Right lobe of liver (tissue), 6 donors: Measurements from ENCODE around the gene CXCR6. TPM values are rescaled to one million over a fixed set of nuclear protein-coding genes. Genes with fewer than 3 reads are reported as not detected.

ENCODE experiments used
- ATAC-seq, 4 donors: fragments of 200-7000 bp; cut with Tn5 transposase; one replicate each; pipeline ENCODE4 v1.9.1; 2020; ENCODE audit warnings: mild to moderate bottlenecking in 4 of 4, moderate library complexity in 4 of 4
- DNase-seq, 3 donors: peaks; one replicate each; pipeline ENCODE4 v3.0.0-alpha.2; 2020
- H3K27ac ChIP-seq, 3 donors: fragments of 200-600 bp; one replicate each; pipeline ENCODE4 v1.8.0; 2022
- H3K27me3 ChIP-seq, 2 donors: fragments of 200-600 bp; one replicate each; pipeline ENCODE4 v1.8.0; 2022
- H3K36me3 ChIP-seq, 4 donors: fragments of 200-600 bp; sonication (generic) in 1 of 4; one replicate each; pipeline versions ENCODE4 v1.5.1 to v1.8.0; 2017 to 2022; ENCODE audit warnings: control low read depth in 1 of 4
- H3K4me1 ChIP-seq, 4 donors: fragments of 200-600 bp; sonication (generic) in 1 of 4; one replicate each; pipeline versions ENCODE4 v1.5.1 to v1.8.0; 2017 to 2022; ENCODE audit warnings: control low read depth in 1 of 4
- H3K4me3 ChIP-seq, 3 donors: fragments of 200-600 bp; one replicate each; pipeline ENCODE4 v1.8.0; 2022
- H3K9me3 ChIP-seq, 4 donors: fragments of 200-600 bp; sonication (generic) in 1 of 4; one replicate each; pipeline versions ENCODE4 v1.5.1 to v1.8.0; 2017 to 2022; ENCODE audit warnings: control low read depth in 1 of 4
- CTCF ChIP-seq, 4 donors: fragments of 200-600 bp in 3 of 4; fragments of 450-650 bp in 1 of 4; IDR thresholded peaks; one replicate each; pipeline versions ENCODE4 v1.5.1 to v1.8.0; 2016 to 2022; ENCODE audit warnings: antibody characterized with exemption in 4 of 4, mild to moderate bottlenecking in 2 of 4
- POLR2A ChIP-seq: fragments of 450-650 bp; IDR thresholded peaks from one replicate; pipeline ENCODE4 v1.6.1; 2017; ENCODE audit warnings: antibody characterized with exemption, mild to moderate bottlenecking
- WGBS: methylation state at CpG from one replicate; pipeline ENCODE4 v1.1.6; 2018; ENCODE audit warnings: low coverage, low lambda C conversion rate; ENCODE audit not compliant: insufficient coverage; ENCODE audit errors: missing lambda C conversion rate; 5-methylcytosine and 5-hydroxymethylcytosine counted together
- intact Hi-C, 2 donors: fragments of 100-400 bp; cut with DNase I; formaldehyde crosslinking; loops; one replicate each; pipeline versions ENCODE4 v1.11.2 to v1.14.1; 2022
- total RNA-seq, 6 experiments: library from RNA; depleted of rRNA in 2 of 6; stranded (reverse); fragments of >200 nt in 2 of 6; fragmentation: NEBNext Ultra II Directional in 3 of 6; extraction: Animal tissue kit (Norgen Biotek cat#: 25700) in 3 of 6; gene quantifications; one replicate each; pipeline versions ENCODE4 v1.1.0 to v1.2.4, GENCODE V29; 2016 to 2023
- donor health status: DM: no; HTN: yes; CAD: no.
- donor health status: DM: no; HTN: no; CAD: no.
- donor health status: DM: no; HTN: no; CAD: no.
- donor health status: DM: no; HTN: yes; CAD: no.
- donor health status: DM: no; HTN: yes; CAD: no.

Gene CXCR6
- total RNA-seq, 6 experiments from 2014 or later = 0.37 to 1.4 (median 0.76) TPM; not detected in 1

- H3K4me3 ChIP-seq = no peak overlapping the region
- intact Hi-C loops = no loop called here
- no peak for TF ChIP-seq CTCF (IDR thresholded peaks at IDR 0.05)
- no peak for TF ChIP-seq POLR2A
- WGBS = 76% methylated on average over 3 of the region's 3 CpGs
- no peaks in the 10 kb centered on the region for H3K27me3 ChIP-seq
- no peak overlapping the region for H3K27ac ChIP-seq
- DNase-seq (no peak), ATAC-seq (no peak)
- H3K9me3 ChIP-seq = no peaks in the 10 kb centered on the region
- H3K36me3 ChIP-seq = no peaks in the 10 kb centered on the region
- no peaks in the 10 kb centered on the region for H3K4me1 ChIP-seq
Measured at GRCh38 chr3:45904931-45905330, 38.3 kb upstream of the CXCR6 start.

GRCh38 chr3:45905755-45906154, 37.5 kb upstream of the CXCR6 start:
- 100% methylated on average over 1 of the region's 3 CpGs for WGBS
- no peaks in the 10 kb centered on the region for H3K9me3 ChIP-seq
- H3K27ac ChIP-seq = no peak overlapping the region
- H3K36me3 ChIP-seq = no peaks in the 10 kb centered on the region
- H3K4me1 ChIP-seq = no peaks in the 10 kb centered on the region
- intact Hi-C loops = no loop called here
- H3K27me3 ChIP-seq = no peaks in the 10 kb centered on the region
- TF ChIP-seq POLR2A (no peak), CTCF (IDR thresholded peaks at IDR 0.05) (no peak)
- ATAC-seq = no peak
- no peak overlapping the region for H3K4me3 ChIP-seq
- DNase-seq = no peak

- peak in 1 of 4 donors; percentile 29 for TF ChIP-seq CTCF (IDR thresholded peaks at IDR 0.05)
- TF ChIP-seq POLR2A = no peak
- no peaks in the 10 kb centered on the region for H3K27me3 ChIP-seq
- ATAC-seq (no peak), DNase-seq (no peak)
- no peaks in the 10 kb centered on the region for H3K36me3 ChIP-seq
- H3K27ac ChIP-seq = no peak overlapping the region
- H3K4me1 ChIP-seq = no peaks in the 10 kb centered on the region
- no peak overlapping the region for H3K4me3 ChIP-seq
- H3K9me3 ChIP-seq = no peaks in the 10 kb centered on the region
- 42% methylated on average over 3 of the region's 9 CpGs for WGBS
- intact Hi-C loops = no loop called here
Measured at GRCh38 chr3:45906681-45907407, 36.4 kb upstream of the CXCR6 start.

GRCh38 chr3:45907769-45908705, 35.2 kb upstream of the CXCR6 start:
- ATAC-seq (peak in 1 of 4 donors; percentile 13), DNase-seq (no peak)
- Histone ChIP-seq H3K27ac (no peak overlapping the region), H3K4me3 (no peak overlapping the region), H3K4me1 (no peaks in the 10 kb centered on the region), H3K9me3 (no peaks in the 10 kb centered on the region), H3K27me3 (no peaks in the 10 kb centered on the region), H3K36me3 (no peaks in the 10 kb centered on the region)
- TF ChIP-seq POLR2A = no peak
- no peak for TF ChIP-seq CTCF (IDR thresholded peaks at IDR 0.05)
- intact Hi-C loops = no loop called here
- WGBS = 72% methylated on average over 7 of the region's 13 CpGs
